ENCODE results near the gene TIPIN. TPM values are rescaled to one million over a fixed set of nuclear protein-coding genes. Genes with fewer than 3 reads are reported as not detected.

Gene TIPIN
- total and polyA plus RNA-seq, 2 of the 8 experiments (the other 6 are each of a cell fraction or from before 2014, with no cell fraction given) = 8.5 to 24.7 TPM

GRCh38 chr15:66405615-66406014 is 49.1 kb upstream of the TIPIN start (continued):
- TF ChIP-seq CHD7 (IDR thresholded peaks at IDR 0.05; ENCODE audit: insufficient replicate concordance, low read length) = no peak
- TF ChIP-seq SUZ12 (IDR thresholded peaks at IDR 0.05; ENCODE audit: low read length) = no peak
- no peak for TF ChIP-seq TAF1 (IDR thresholded peaks at IDR 0.05; ENCODE audit: low read depth, low read length)
- TF ChIP-seq SRF (IDR thresholded peaks at IDR 0.05; ENCODE audit: low read depth, low read length) = no peak
